ENCODE data around the gene CCSER1. TPM values are rescaled to one million over a fixed set of nuclear protein-coding genes. Genes with fewer than 3 reads are reported as not detected.

CCSER1 gene
- total and polyA plus RNA-seq, 2 of the 8 experiments (the other 6 are each of a cell fraction or from before 2014, with no cell fraction given), result 0.26 to 0.84 TPM

DNA sequence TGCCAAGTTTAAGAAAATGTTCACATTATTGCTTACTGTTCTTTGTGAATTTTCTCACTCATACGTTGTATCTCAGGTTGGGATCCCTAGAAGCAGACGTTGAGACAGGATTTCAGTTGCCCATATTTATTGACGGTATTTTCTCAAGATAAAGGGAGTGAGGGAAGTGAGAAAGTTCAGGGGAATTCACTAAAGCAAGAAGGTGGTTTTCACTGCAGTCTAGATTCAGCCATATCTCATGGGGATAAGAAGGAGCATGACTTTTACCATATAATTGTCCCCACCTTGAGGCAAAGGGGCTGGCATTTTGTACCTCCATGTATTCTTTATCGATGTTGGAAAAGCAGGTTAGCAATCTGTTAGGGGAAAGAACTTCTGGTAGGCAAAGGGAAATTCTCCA lies 543.0 kb downstream of the CCSER1 start:
- Histone ChIP-seq H3K4me3 (ENCODE audit: extremely low read depth in 1 of 4, insufficient read depth in 2 of 4, low read depth in 3 of 4, low read length in 4 of 4) (no peak overlapping the region), H3K27ac (ENCODE audit: low read depth, low read length) (no peak overlapping the region), H3K14ac (ENCODE audit: insufficient read length) (no peak overlapping the region), H2BK5ac (ENCODE audit: low read depth, low read length) (no peak overlapping the region), H3K4me1 (replicated peaks in 1 of 4; ENCODE audit: control insufficient read depth in 3 of 4, insufficient read depth in 4 of 4, low read length in 3 of 4) (no peaks in the 10 kb centered on the region), H2BK120ac (replicated peaks; ENCODE audit: low read depth, low read length) (no peak overlapping the region), H3K27me3 (replicated peaks in 1 of 4; ENCODE audit: control insufficient read depth in 3 of 4, extremely low read depth in 1 of 4, insufficient read depth in 3 of 4, low read length in 3 of 4) (no peaks in the 10 kb centered on the region), H2BK20ac (ENCODE audit: low read length) (no peak overlapping the region), H3K9me3 (ENCODE audit: insufficient read depth in 2 of 2, low read depth in 1 of 2, low read length in 1 of 2) (no peaks in the 10 kb centered on the region), H3K23ac (ENCODE audit: insufficient read length) (no peak overlapping the region), H4K5ac (ENCODE audit: insufficient read length, low read depth, low read length) (no peak overlapping the region), H2BK15ac (ENCODE audit: low read length) (no peak overlapping the region), H3K4ac (replicated peaks; ENCODE audit: insufficient read length, low read depth, low read length) (no peak overlapping the region), H3K56ac (replicated peaks; ENCODE audit: insufficient read length, low read depth, low read length) (no peak overlapping the region), H4K8ac (ENCODE audit: extremely low read depth, insufficient read depth, low read length) (no peak overlapping the region), H3K36me3 (ENCODE audit: control insufficient read depth in 2 of 4, insufficient read depth in 4 of 4, low read length in 3 of 4) (no peaks in the 10 kb centered on the region), H3K4me2 (ENCODE audit: insufficient read depth in 1 of 2, low read depth in 2 of 2, low read length in 2 of 2) (no peak overlapping the region), H2BK12ac (ENCODE audit: low read depth, low read length) (no peak overlapping the region), H3K9ac (replicated peaks in 1 of 4; ENCODE audit: extremely low read depth in 1 of 4, low read depth in 3 of 4, low read length in 3 of 4) (no peak overlapping the region), H3K18ac (ENCODE audit: extremely low read depth, low read length) (no peak overlapping the region), H2AFZ (ENCODE audit: low read length) (no peak overlapping the region), H4K91ac (replicated peaks; ENCODE audit: insufficient read length, low read length) (no peak overlapping the region), H3K23me2 (ENCODE audit: low read depth, low read length) (no peaks in the 10 kb centered on the region), H2AK5ac (ENCODE audit: low read depth, low read length) (no peak overlapping the region), H3K79me1 (ENCODE audit: low read depth, low read length) (no peaks in the 10 kb centered on the region), H4K20me1 (replicated peaks in 1 of 2; ENCODE audit: control insufficient read depth in 1 of 2, insufficient read depth in 2 of 2, low read length in 2 of 2) (no peaks in the 10 kb centered on the region), H3K79me2 (ENCODE audit: control insufficient read depth in 1 of 2, insufficient read depth in 2 of 2, low read length in 2 of 2) (no peaks in the 10 kb centered on the region)
- no peak for FAIRE-seq
- DNase-seq (ENCODE audit: low read depth in 1 of 2, low spot score in 2 of 2), result no peak
- WGBS, 2 experiments (ENCODE audit: extremely low coverage in 1 of 2, insufficient coverage in 1 of 2, insufficient read length in 1 of 2, insufficient replicate concordance in 2 of 2, low coverage in 1 of 2, low lambda C conversion rate in 2 of 2, missing lambda C conversion rate in 1 of 2), result 79% methylated on average over 4 of the region's 4 CpGs; no CpG with 5 or more reads in 1 of the 2 experiments
- CTCF ChIA-PET (ENCODE audit: partially characterized antibody), result no interaction called here
- POLR2A ChIA-PET (ENCODE audit: partially characterized antibody), result no interaction called here
- TF ChIP-seq, protein P1, sequence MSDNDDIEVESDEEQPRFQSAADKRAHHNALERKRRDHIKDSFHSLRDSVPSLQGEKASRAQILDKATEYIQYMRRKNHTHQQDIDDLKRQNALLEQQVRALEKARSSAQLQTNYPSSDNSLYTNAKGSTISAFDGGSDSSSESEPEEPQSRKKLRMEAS (IDR thresholded peaks at IDR 0.05), result no peak
- TF ChIP-seq ATF2 (IDR thresholded peaks at IDR 0.05; ENCODE audit: low read length) (no peak), CBX8 (IDR thresholded peaks at IDR 0.05; ENCODE audit: borderline replicate concordance, low read depth, low read length) (no peak), SP2 (IDR thresholded peaks at IDR 0.05; ENCODE audit: low read length) (no peak), ZNF274 (IDR thresholded peaks at IDR 0.05; ENCODE audit: borderline replicate concordance, extremely low read depth, low read length) (no peak), NANOG (IDR thresholded peaks at IDR 0.05; ENCODE audit: insufficient read depth, low read depth, low read length, poor library complexity, severe bottlenecking) (no peak), POU5F1 (IDR thresholded peaks at IDR 0.05; ENCODE audit: low read depth, low read length) (no peak), ATF3 (IDR thresholded peaks at IDR 0.05; ENCODE audit: insufficient read depth, low read depth, low read length) (no peak), SUZ12 (IDR thresholded peaks at IDR 0.05; ENCODE audit: low read length) (no peak), SP4 (IDR thresholded peaks at IDR 0.05; ENCODE audit: low read length) (no peak), TAF1 (IDR thresholded peaks at IDR 0.05; ENCODE audit: low read depth, low read length) (no peak)
